Stimulated activated naive CD8-positive, alpha-beta T cell treated with anti-CD3 and anti-CD28 coated beads, Interleukin-15, Interleukin-2, amounts not matched to agents 100 ng/mL and 50 ng/mL, for 24 hours (primary cell): ENCODE data around the gene BICD1.

ENCODE experiments used
- H3K27ac Mint-ChIP-seq: one replicate; pipeline ENCODE4 v1.8.0; 2021; ENCODE audit warnings: mild to moderate bottlenecking, mixed read lengths
- H3K27me3 Mint-ChIP-seq: one replicate; pipeline ENCODE4 v1.8.0; 2021; ENCODE audit warnings: mixed read lengths
- H3K36me3 Mint-ChIP-seq: one replicate; pipeline ENCODE4 v1.8.0; 2021; ENCODE audit warnings: low read depth, mixed read lengths
- H3K4me1 Mint-ChIP-seq: one replicate; pipeline ENCODE4 v1.8.0; 2021; ENCODE audit warnings: low read depth, mixed read lengths
- H3K4me3 Mint-ChIP-seq: one replicate; pipeline ENCODE4 v1.8.0; 2021; ENCODE audit warnings: mild to moderate bottlenecking, mixed read lengths
- H3K9me3 Mint-ChIP-seq: one replicate; pipeline ENCODE4 v1.8.0; 2021; ENCODE audit warnings: mixed read lengths

Gene BICD1

DNA sequence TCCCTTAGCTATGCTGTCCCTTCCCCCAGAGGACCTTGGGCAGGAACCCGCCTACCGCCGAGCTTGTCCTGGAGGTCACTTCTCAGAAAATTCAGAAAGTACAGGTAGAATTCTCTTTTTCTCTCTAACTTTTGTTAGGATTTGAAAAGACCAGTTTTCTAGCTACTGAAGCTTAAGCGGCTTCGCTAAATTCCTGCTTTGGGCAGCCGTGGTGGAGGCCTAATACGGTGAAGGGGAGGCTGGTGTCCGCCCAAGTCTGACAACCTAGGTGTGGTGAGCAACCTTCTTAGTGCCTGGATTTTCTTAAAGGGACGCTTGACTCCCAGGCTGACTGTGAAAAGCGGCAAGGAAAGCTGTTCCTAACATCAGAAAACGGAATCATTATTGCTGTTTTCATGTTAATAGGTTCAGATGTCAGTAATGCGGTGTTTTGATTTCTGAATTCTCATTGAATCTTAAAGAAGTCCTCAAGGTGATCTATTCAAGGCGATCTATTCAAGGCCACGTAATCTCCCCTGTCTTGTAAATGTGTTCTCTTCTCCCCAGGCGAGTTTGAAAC is 293.5 kb downstream of the BICD1 start:
- Mint-ChIP-seq H3K27me3 (peaks cover 40% of the 10 kb centered on the region), H3K36me3 (no peaks in the 10 kb centered on the region), H3K27ac (no peak overlapping the region), H3K4me3 (peak overlapping the region; percentile 63), H3K9me3 (no peaks in the 10 kb centered on the region), H3K4me1 (peaks cover 3% of the 10 kb centered on the region)

DNA sequence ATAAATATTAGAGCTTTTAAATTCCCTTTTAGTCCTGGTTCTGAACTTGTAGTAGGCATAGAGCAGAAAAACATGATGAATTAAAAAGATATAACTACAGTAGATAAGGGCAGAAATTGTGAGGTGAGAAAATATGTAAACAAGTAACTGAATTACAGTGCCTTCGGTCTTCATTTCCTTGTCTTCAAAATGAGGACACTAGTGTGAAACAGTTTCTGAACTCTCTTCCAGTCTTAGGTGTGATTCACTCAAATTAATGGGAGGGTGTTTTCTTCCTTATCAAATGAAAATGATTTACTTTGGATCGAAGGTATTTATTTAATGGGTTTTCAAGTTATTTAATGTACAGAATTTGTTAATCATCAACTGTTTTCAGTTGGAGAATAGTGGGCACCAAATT is 294.2 kb downstream of the BICD1 start:
- Mint-ChIP-seq H3K36me3 (no peaks in the 10 kb centered on the region), H3K4me1 (peaks cover 3% of the 10 kb centered on the region), H3K27ac (no peak overlapping the region), H3K4me3 (no peak overlapping the region), H3K9me3 (no peaks in the 10 kb centered on the region), H3K27me3 (peaks cover 42% of the 10 kb centered on the region)

DNA sequence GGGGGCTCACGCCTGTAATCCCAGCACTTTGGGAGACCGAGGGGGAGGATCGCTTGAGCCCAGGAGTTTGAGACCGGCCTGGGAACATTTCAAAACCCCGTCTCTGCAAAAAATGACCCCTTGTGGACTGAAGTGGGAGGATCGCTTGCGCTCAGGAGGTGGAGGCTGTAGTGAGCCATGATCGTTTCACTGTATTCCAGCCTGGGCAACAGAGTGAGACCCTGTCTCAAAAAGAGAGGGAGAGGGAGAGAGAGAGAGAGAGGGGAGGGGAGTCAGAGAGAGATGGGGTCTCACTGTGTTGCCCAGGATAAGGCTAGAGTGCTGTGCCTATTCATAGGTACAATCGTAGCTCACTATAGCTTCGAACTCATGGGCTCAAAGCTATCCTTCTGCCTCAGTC is 295.5 kb downstream of the BICD1 start:
- H3K4me3 Mint-ChIP-seq = no peak overlapping the region
- H3K4me1 Mint-ChIP-seq = peaks cover 3% of the 10 kb centered on the region
- no peak overlapping the region for H3K27ac Mint-ChIP-seq

DNA sequence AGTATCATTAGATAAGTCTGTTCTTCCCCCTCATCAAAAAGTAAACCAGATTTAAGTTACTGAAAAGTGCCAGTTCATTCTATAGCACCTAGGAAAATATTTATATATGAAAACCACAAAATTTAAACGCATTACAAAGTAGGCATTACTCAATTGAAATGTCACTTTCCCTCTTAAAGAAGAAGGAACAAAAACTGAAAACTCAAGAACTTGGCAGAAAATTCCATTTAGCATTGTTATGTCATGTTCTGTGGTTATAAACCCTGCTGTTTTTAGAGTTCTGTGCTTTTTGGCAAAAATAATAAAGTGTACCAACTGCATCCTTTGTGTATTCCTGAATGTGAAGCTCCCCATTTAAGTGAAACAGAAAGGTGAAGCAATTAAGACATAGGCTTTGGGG is 296.3 kb downstream of the BICD1 start:
- H3K36me3 Mint-ChIP-seq = no peaks in the 10 kb centered on the region
- H3K9me3 Mint-ChIP-seq = no peaks in the 10 kb centered on the region
- peaks cover 3% of the 10 kb centered on the region for H3K4me1 Mint-ChIP-seq
- H3K27ac Mint-ChIP-seq = no peak overlapping the region
- peaks cover 39% of the 10 kb centered on the region for H3K27me3 Mint-ChIP-seq
- no peak overlapping the region for H3K4me3 Mint-ChIP-seq

More for the DNA sequence above, 295.5 kb downstream of the BICD1 start:
- no peaks in the 10 kb centered on the region for H3K9me3 Mint-ChIP-seq
- peaks cover 41% of the 10 kb centered on the region for H3K27me3 Mint-ChIP-seq
- no peaks in the 10 kb centered on the region for H3K36me3 Mint-ChIP-seq

DNA sequence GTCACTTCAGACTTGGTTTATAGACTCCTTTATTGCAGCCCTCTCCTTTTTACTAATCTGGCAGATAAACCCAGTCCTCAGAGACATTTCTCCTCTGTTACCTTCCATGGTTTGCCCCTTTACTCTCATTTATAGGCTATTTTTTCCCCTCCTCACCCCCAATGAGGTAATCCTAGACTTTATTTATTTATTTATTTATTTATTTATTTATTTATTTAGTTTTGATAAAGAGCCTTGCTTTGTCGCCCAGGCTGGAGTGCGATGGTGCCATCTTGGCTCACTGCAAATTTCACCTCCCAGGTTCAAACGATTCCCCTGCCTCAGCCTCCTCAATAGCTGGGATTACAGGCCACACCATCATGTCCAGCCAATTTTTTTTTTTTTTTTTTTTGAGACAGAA is 301.1 kb downstream of the BICD1 start:
- Mint-ChIP-seq H3K27ac (no peak overlapping the region), H3K36me3 (no peaks in the 10 kb centered on the region), H3K9me3 (no peaks in the 10 kb centered on the region), H3K4me1 (no peaks in the 10 kb centered on the region), H3K4me3 (no peak overlapping the region), H3K27me3 (peaks cover 12% of the 10 kb centered on the region)

DNA sequence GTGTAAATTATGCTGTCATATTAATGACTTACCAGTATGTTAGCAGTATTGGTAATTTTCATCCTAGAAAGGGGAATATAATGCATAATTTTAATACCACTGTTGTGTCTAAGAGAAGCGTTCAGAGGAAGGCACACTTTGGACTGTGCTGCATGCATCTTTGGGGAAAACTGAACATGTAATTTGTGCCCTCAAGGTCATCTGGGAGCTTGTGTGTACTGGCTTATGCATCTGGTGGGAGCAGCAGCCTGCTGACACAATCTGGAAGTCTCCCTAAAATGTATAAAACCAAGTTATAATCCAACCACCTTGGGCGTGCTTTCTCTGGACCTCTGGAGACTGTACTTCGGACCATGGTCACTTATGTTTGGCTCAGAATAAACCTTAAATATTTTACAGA is 306.8 kb downstream of the BICD1 start:
- H3K27me3 Mint-ChIP-seq = no peaks in the 10 kb centered on the region
- H3K9me3 Mint-ChIP-seq = no peaks in the 10 kb centered on the region
- H3K36me3 Mint-ChIP-seq = no peaks in the 10 kb centered on the region
- no peak overlapping the region for H3K4me3 Mint-ChIP-seq
- no peaks in the 10 kb centered on the region for H3K4me1 Mint-ChIP-seq
- no peak overlapping the region for H3K27ac Mint-ChIP-seq

DNA sequence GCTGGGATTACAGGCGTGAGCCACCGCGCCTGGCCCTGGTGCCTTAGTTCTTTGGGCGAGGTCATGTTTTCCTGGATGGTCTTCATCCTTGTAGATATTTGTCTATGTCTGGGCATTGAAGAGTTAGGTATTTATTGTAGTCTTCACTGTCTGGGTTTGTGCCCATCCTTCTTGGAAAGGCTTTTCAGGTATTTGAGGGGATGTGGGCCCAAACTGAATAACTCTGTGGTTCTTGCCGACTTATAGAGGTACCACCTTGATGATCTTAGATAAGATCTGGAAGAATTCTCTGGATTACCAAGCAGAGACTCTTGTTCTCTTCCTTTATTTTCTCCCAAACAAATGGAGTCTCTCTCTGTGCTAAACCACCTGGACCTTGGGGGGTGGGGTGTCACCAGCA is 311.6 kb downstream of the BICD1 start:
- Mint-ChIP-seq H3K27me3 (peaks cover 5% of the 10 kb centered on the region), H3K27ac (no peak overlapping the region), H3K9me3 (no peaks in the 10 kb centered on the region), H3K4me3 (no peak overlapping the region), H3K4me1 (no peaks in the 10 kb centered on the region), H3K36me3 (no peaks in the 10 kb centered on the region)

DNA sequence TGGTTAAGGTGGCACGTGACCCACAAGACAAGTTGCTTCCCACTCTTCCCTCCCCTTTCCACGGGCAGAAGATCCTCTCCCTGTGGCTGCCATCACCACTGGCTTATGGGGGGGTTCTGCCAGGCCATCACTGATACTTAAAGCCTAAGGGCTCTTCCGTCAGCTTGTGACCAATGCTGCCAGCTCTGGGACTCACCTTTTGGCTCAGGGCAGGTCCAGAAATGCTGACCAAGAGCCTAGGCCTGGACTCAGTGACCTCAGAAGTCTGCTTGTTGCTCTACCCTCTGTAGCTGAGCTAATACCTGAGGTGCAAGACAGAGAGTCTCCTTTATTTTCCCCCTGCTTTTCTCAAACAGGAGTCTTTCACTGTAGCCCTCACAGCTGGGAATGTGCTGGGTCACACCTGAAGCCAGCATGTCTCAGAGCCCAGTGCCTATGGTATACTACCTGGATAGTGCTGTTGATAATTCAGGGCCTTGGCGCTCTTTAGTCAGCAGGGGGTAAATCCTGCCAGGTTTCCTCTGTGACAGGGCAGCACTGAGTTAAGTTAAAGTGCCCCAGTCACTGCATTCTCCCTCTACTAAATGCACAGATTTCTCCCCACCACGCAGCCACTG is 312.4 kb downstream of the BICD1 start:
- H3K4me1 Mint-ChIP-seq = no peaks in the 10 kb centered on the region
- H3K4me3 Mint-ChIP-seq = no peak overlapping the region
- H3K36me3 Mint-ChIP-seq = no peaks in the 10 kb centered on the region
- no peaks in the 10 kb centered on the region for H3K9me3 Mint-ChIP-seq
- no peak overlapping the region for H3K27ac Mint-ChIP-seq
- peaks cover 5% of the 10 kb centered on the region for H3K27me3 Mint-ChIP-seq

DNA sequence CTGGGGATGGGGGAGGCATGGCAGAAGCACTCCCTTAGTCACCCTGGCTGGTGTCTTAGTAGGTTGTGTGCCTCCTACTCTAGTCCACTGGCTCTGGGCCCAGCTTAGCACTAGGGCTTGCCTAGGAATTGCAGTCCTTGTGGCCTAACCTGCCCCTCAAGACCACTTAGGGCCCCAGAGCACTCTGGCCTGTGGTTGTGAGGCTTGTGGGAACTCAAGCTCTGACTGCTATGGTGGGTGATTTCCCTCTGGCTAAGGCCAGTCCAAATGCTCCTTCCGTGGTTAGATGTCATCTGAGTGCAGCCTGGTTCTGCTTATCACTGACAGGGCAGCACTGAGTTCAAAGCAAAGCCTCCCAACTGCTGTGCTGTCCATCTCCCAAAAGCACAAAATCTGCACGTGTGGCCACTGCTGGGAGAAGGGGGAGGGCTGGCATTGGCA is 312.9 kb downstream of the BICD1 start:
- Mint-ChIP-seq H3K4me3 (no peak overlapping the region), H3K4me1 (no peaks in the 10 kb centered on the region), H3K9me3 (no peaks in the 10 kb centered on the region), H3K27me3 (peaks cover 5% of the 10 kb centered on the region), H3K27ac (no peak overlapping the region), H3K36me3 (no peaks in the 10 kb centered on the region)

DNA sequence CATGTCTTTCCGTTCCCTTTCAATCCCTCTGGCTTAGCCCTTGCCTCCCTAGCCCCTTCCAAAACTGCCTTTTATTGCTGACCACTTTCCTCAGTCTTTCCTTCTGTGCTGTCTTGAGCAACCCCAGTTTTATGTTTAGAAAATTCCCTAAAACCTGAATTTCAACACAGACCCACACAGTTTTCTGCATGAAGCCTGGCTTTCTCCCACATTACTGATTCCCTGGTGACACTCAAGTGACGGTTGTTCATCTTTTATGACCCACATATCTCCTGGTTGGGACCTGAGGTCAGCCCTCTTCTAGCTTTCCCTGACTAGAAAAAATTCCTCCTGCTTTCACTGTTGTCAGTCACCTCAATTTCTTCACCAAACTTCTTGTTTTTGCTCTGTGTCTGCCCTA is 313.7 kb downstream of the BICD1 start:
- Mint-ChIP-seq H3K27ac (no peak overlapping the region), H3K36me3 (no peaks in the 10 kb centered on the region), H3K4me1 (no peaks in the 10 kb centered on the region), H3K27me3 (peaks cover 5% of the 10 kb centered on the region), H3K4me3 (no peak overlapping the region), H3K9me3 (no peaks in the 10 kb centered on the region)

DNA sequence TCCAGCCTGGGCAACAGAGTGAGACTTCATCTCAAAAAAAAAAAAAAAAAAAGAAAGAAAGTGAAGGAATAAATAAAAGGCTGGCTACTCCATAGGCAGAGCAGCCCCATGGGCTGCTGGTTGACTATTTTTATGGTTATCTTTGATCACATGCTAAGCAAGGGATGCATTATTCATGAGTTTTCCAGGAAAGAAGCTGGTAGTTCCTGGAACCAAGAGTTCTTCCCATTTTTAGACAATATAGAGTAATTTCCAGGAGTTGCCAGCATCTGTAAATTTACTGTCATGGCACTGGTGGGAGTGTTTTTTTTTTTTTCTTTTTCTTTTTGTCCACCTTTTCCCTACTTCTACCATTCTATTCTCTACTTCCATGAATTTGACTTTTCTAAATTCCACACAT is 316.9 kb downstream of the BICD1 start:
- H3K27me3 Mint-ChIP-seq = peaks cover 13% of the 10 kb centered on the region
- peaks cover 9% of the 10 kb centered on the region for H3K9me3 Mint-ChIP-seq
- no peak overlapping the region for H3K27ac Mint-ChIP-seq
- peaks cover 5% of the 10 kb centered on the region for H3K36me3 Mint-ChIP-seq
- H3K4me3 Mint-ChIP-seq = no peak overlapping the region
- no peaks in the 10 kb centered on the region for H3K4me1 Mint-ChIP-seq

DNA sequence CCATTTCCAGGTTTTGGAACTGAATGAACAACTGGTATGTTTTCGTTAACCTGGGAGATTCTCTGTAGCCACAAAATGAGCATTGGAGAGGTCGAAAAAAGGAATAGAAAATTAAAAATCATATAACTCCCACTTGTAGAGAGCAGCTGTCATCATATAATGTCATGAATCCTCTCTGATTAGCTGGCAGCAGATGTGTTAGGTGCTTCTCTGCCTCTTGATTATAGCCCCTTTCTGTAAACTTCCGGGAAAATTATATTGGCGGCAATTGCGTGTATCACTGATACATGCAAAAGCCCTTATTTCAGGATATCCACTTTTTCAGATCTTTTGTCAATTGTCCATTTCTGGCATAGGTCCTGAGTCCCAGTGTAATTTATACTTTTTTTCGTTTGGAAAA is 324.4 kb downstream of the BICD1 start:
- Mint-ChIP-seq H3K9me3 (peaks cover 11% of the 10 kb centered on the region), H3K27me3 (peaks cover 22% of the 10 kb centered on the region), H3K4me3 (no peak overlapping the region), H3K36me3 (peaks cover 5% of the 10 kb centered on the region), H3K27ac (no peak overlapping the region), H3K4me1 (no peaks in the 10 kb centered on the region)
